ENCODE data around the gene ARIH1. TPM values are rescaled to one million over a fixed set of nuclear protein-coding genes. Genes with fewer than 3 reads are reported as not detected.
"Not testable (repeated sequence)": the region's sequence is repeated elsewhere in the genome, so short reads cannot be mapped to it uniquely, and the experiment has no call there.

Gene ARIH1
- polyA plus RNA-seq, 3 donors: 13.5 to 47.2 (median 14.4) TPM

- Histone ChIP-seq H3K27me3 (ENCODE audit: control insufficient read depth in 2 of 2, insufficient read depth in 2 of 2, low read length in 2 of 2) (no peaks in the 10 kb centered on the region), H3K27ac (ENCODE audit: low read depth in 1 of 2, low read length in 2 of 2) (no peak overlapping the region), H3K79me2 (ENCODE audit: insufficient read depth, low read length) (no peaks in the 10 kb centered on the region), H3K4me1 (ENCODE audit: control insufficient read depth in 1 of 2, insufficient read depth in 2 of 2, low read length in 2 of 2) (no peaks in the 10 kb centered on the region), H4K20me1 (ENCODE audit: insufficient read depth, low read length) (no peaks in the 10 kb centered on the region), H3K4me2 (replicated peaks; ENCODE audit: extremely low read depth, low read length, poor library complexity, severe bottlenecking) (no peak overlapping the region), H3K9me3 (replicated peaks in 1 of 2; ENCODE audit: control insufficient read depth in 1 of 2, insufficient read depth in 1 of 2, low read length in 2 of 2) (no peaks in the 10 kb centered on the region), H2AFZ (ENCODE audit: insufficient read depth, low read depth, low read length, poor library complexity, severe bottlenecking) (no peak overlapping the region), H3K4me3 (replicated peaks in 1 of 3; ENCODE audit: low read depth in 2 of 3, low read length in 3 of 3) (no peak overlapping the region), H3K9ac (ENCODE audit: insufficient read depth, low read length, poor library complexity, severe bottlenecking) (no peak overlapping the region), H3K36me3 (replicated peaks in 1 of 2; ENCODE audit: control insufficient read depth in 1 of 2, insufficient read depth in 2 of 2, low read length in 2 of 2) (no peaks in the 10 kb centered on the region)
- H3K4me3 Mint-ChIP-seq: no peak overlapping the region
- H3K27ac Mint-ChIP-seq: no peak overlapping the region
- intact Hi-C loops (cut with micrococcal nuclease): loop anchor here in 1 of 2 donors (10.0 kb wide), 1 partner anchor 60 kb away; no protein-coding TSS in a partner anchor
- 90% methylated on average over 2 of the region's 3 CpGs for WGBS (ENCODE audit: insufficient coverage)
- no peaks in the 10 kb centered on the region for H3K36me3 Mint-ChIP-seq
- DNase-seq: no peak
- peaks cover 0 to 5% (median 0%) of the 10 kb centered on the region in 3 donors for H3K27me3 Mint-ChIP-seq (ENCODE audit: low read depth in 3 of 3)
- H3K9me3 Mint-ChIP-seq: no peaks in the 10 kb centered on the region
- TF ChIP-seq CTCF (IDR thresholded peaks at IDR 0.05): no peak
- H3K4me1 Mint-ChIP-seq: no peaks in the 10 kb centered on the region
These were observed 140.8 kb downstream of the ARIH1 start for GRCh38 chr15:72614810-72615532.

- H3K27ac Mint-ChIP-seq: peak overlapping the region in 1 of 7 donors; percentile 39
- DNase-seq; H3K4me3 ChIP-seq (replicated peaks in 1 of 3; ENCODE audit: low read depth in 2 of 3, low read length in 3 of 3); H3K36me3 ChIP-seq (replicated peaks in 1 of 2; ENCODE audit: control insufficient read depth in 1 of 2, insufficient read depth in 2 of 2, low read length in 2 of 2); H3K79me2 ChIP-seq (ENCODE audit: insufficient read depth, low read length); H3K27me3 Mint-ChIP-seq (ENCODE audit: low read depth in 3 of 3); H3K9me3 Mint-ChIP-seq; H3K4me1 Mint-ChIP-seq; H3K9ac ChIP-seq (ENCODE audit: insufficient read depth, low read length, poor library complexity, severe bottlenecking); H3K4me2 ChIP-seq (replicated peaks; ENCODE audit: extremely low read depth, low read length, poor library complexity, severe bottlenecking); H3K4me1 ChIP-seq (ENCODE audit: control insufficient read depth in 1 of 2, insufficient read depth in 2 of 2, low read length in 2 of 2); H3K9me3 ChIP-seq (replicated peaks in 1 of 2; ENCODE audit: control insufficient read depth in 1 of 2, insufficient read depth in 1 of 2, low read length in 2 of 2); H3K4me3 Mint-ChIP-seq; H3K27me3 ChIP-seq (ENCODE audit: control insufficient read depth in 2 of 2, insufficient read depth in 2 of 2, low read length in 2 of 2); H3K36me3 Mint-ChIP-seq; H3K27ac ChIP-seq (ENCODE audit: low read depth in 1 of 2, low read length in 2 of 2); H2AFZ ChIP-seq (ENCODE audit: insufficient read depth, low read depth, low read length, poor library complexity, severe bottlenecking); H4K20me1 ChIP-seq (ENCODE audit: insufficient read depth, low read length): not testable (repeated sequence)
- no CpG with 5 or more reads among the region's 7 CpGs for WGBS (ENCODE audit: insufficient coverage)
- intact Hi-C loops (cut with micrococcal nuclease): loop anchor here in 1 of 2 donors (10.0 kb wide), 1 partner anchor 61 kb away; no protein-coding TSS in a partner anchor
These were observed 141.6 kb downstream of the ARIH1 start for GRCh38 chr15:72615533-72616233.

All from CD14-positive monocyte (primary cell).